ENCODE measurements around the gene ASPSCR1. TPM values are rescaled to one million over a fixed set of nuclear protein-coding genes. Genes with fewer than 3 reads are reported as not detected.
A peak's percentile ranks its signal among the peaks of the same experiment; 100 is the strongest.

ASPSCR1 gene
- total and polyA plus RNA-seq, 2 of the 8 experiments (the other 6 are each of a cell fraction or from before 2014, with no cell fraction given): 33.3 to 43.7 TPM

- TF ChIP-seq SIRT6 (IDR thresholded peaks at IDR 0.05; ENCODE audit: low read length) (no peak), NANOG (IDR thresholded peaks at IDR 0.05; ENCODE audit: insufficient read depth, low read depth, low read length, poor library complexity, severe bottlenecking) (no peak), RFX5 (IDR thresholded peaks at IDR 0.05; ENCODE audit: borderline replicate concordance, low read depth, low read length) (no peak), CTCF (IDR thresholded peaks at IDR 0.05; ENCODE audit: control extremely low read depth in 1 of 3, insufficient read depth in 1 of 3, low read depth in 1 of 3, low read length in 3 of 3) (no peak), PHF8 (conservative IDR thresholded peaks at IDR 0.05; ENCODE audit: low read depth, low read length) (peak; percentile 66; the same call in 1 of the 2 replicates), EP300 (IDR thresholded peaks at IDR 0.05; ENCODE audit: borderline replicate concordance in 1 of 2, low read depth in 2 of 2, low read length in 2 of 2) (peak; percentile 17 to 60; a peak in 2 of 3 replicates), ATF3 (IDR thresholded peaks at IDR 0.05; ENCODE audit: insufficient read depth, low read depth, low read length) (no peak), RNF2 (IDR thresholded peaks at IDR 0.05; ENCODE audit: borderline replicate concordance, low read depth, low read length, missing control alignments, poor library complexity, severe bottlenecking) (no peak), CBX8 (IDR thresholded peaks at IDR 0.05; ENCODE audit: borderline replicate concordance, low read depth, low read length) (no peak), POU5F1 (IDR thresholded peaks at IDR 0.05; ENCODE audit: low read depth, low read length) (no peak), KDM1A (IDR thresholded peaks at IDR 0.05; ENCODE audit: borderline replicate concordance, low read length) (no peak), KDM5A (IDR thresholded peaks at IDR 0.05; ENCODE audit: low read length) (peak; percentile 45; the same call in 1 of the 2 replicates), ASH2L (IDR thresholded peaks at IDR 0.05; ENCODE audit: low read length) (peak; percentile 70), CBX5 (IDR thresholded peaks at IDR 0.05; ENCODE audit: low read depth, low read length) (no peak), TAF1 (IDR thresholded peaks at IDR 0.05; ENCODE audit: low read depth, low read length) (peak; percentile 90)
Measured at GRCh38 chr17:82065638-82066303, 88.3 kb downstream of the ASPSCR1 start, which contains the start of gene DUS1L (continued).
